ENCODE measurements around the gene HORMAD2.

DNA sequence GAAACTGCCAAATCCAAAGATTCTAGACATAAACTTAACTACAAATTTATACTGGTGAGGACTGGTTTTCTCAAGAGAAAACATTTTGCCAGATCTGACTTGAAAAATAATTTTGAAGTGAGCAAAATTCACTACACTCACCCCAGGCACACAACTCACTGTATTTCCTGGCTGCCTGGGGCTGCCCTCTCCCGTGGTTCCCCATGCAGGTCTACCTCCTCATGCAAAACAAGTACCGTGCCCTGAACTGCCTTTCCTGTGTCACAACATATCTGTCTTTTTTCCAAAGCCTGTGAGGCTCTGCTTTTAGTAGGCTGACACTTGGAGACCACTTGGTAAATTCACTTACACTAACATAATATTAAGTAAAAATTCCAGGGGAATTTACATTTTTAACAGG, 89.9 kb downstream of the HORMAD2 start:
- TF ChIP-seq, protein P1, sequence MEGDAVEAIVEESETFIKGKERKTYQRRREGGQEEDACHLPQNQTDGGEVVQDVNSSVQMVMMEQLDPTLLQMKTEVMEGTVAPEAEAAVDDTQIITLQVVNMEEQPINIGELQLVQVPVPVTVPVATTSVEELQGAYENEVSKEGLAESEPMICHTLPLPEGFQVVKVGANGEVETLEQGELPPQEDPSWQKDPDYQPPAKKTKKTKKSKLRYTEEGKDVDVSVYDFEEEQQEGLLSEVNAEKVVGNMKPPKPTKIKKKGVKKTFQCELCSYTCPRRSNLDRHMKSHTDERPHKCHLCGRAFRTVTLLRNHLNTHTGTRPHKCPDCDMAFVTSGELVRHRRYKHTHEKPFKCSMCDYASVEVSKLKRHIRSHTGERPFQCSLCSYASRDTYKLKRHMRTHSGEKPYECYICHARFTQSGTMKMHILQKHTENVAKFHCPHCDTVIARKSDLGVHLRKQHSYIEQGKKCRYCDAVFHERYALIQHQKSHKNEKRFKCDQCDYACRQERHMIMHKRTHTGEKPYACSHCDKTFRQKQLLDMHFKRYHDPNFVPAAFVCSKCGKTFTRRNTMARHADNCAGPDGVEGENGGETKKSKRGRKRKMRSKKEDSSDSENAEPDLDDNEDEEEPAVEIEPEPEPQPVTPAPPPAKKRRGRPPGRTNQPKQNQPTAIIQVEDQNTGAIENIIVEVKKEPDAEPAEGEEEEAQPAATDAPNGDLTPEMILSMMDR (IDR thresholded peaks at IDR 0.05; ENCODE audit: insufficient read depth, low read depth, low read length), result no peak
- TF ChIP-seq EZH2 (IDR thresholded peaks at IDR 0.05; ENCODE audit: insufficient read depth, low read length), result no peak
